GM12878 (cell line): ENCODE results near the gene NOS3. TPM values are rescaled to one million over a fixed set of nuclear protein-coding genes. Genes with fewer than 3 reads are reported as not detected.

ENCODE experiments used
- ATAC-seq: fragments of 200-7000 bp; cut with Tn5 transposase; 3 replicates; pipeline ENCODE4 v1.9.1; 2020; ENCODE audit warnings: mild to moderate bottlenecking, moderate library complexity
- BruUV-seq: library from RNA; stranded (reverse); fragments of 400-500 nt; replicated peaks from 2 replicates; lab custom pipeline; 2021; lab: Mats Ljungman, UMichigan
- CTCF ChIA-PET: fragments of 300-600 bp; sonication (Branson Sonifier 250); formaldehyde crosslinking; extraction: SDS; loops from one replicate; lab custom pipeline; 2021; ENCODE audit warnings: inconsistent platforms; lab: Yijun Ruan, JAX
- POLR2A ChIA-PET: fragments of 350-600 bp; formaldehyde crosslinking; extraction: SDS; loops from one replicate; lab custom pipeline; 2021; ENCODE audit warnings: inconsistent platforms; lab: Charles Lee
- RAD21 ChIA-PET: fragments of 300-600 bp; sonication (Branson Sonifier 250); formaldehyde crosslinking; loops from one replicate; lab custom pipeline; 2023; ENCODE audit warnings: antibody characterized with exemption; ENCODE audit not compliant: unreplicated experiment; lab: Charles Lee
- SMC1A ChIA-PET: fragments of 300-600 bp; sonication (Branson Sonifier 250); formaldehyde crosslinking; loops from one replicate; lab custom pipeline; 2023; ENCODE audit not compliant: unreplicated experiment, uncharacterized antibody; lab: Charles Lee
- DNase-seq: peaks from one replicate; pipeline ENCODE4 v3.0.0-alpha.2; 2011; ENCODE audit warnings: low read depth, low spot score
- FAIRE-seq: peaks from 3 replicates; lab custom pipeline; 2011; peaks lifted over from hg19 to GRCh38; lab: Jason Lieb, UNC
- H2AFZ ChIP-seq: 2 replicates; pipeline ENCODE4 v1.6.0; 2011; ENCODE audit warnings: low read depth, low read length, control low read depth; ENCODE audit not compliant: control insufficient read depth
- H3K27ac ChIP-seq: 2 replicates; pipeline ENCODE4 v1.5.1; 2011; ENCODE audit warnings: control low read depth; ENCODE audit not compliant: control insufficient read depth, insufficient read depth
- H3K27me3 ChIP-seq, 2 experiments: replicated peaks in 1 of 2; 2 replicates each; pipeline versions ENCODE4 v1.6.0 to v1.6.1; 2011; ENCODE audit warnings: low read length in 1 of 2; ENCODE audit not compliant: control insufficient read depth in 2 of 2, insufficient read depth in 2 of 2
- H3K36me3 ChIP-seq, 2 experiments: 2 replicates each; pipeline ENCODE4 v1.5.1; 2011; ENCODE audit warnings: low read length in 1 of 2; ENCODE audit not compliant: control insufficient read depth in 2 of 2, insufficient read depth in 2 of 2
- H3K4me1 ChIP-seq: 2 replicates; pipeline ENCODE4 v1.6.1; 2011; ENCODE audit warnings: mild to moderate bottlenecking, low read length, moderate library complexity, mixed read lengths; ENCODE audit not compliant: control insufficient read depth, insufficient read depth
- H3K4me2 ChIP-seq: 2 replicates; pipeline ENCODE4 v1.6.0; 2011; ENCODE audit warnings: control low read depth; ENCODE audit not compliant: control insufficient read depth, insufficient read depth
- H3K4me3 ChIP-seq: fragments of 200-600 bp; sonication (generic); 2 replicates; pipeline ENCODE4 v1.5.1; 2016
- H3K79me2 ChIP-seq: 2 replicates; pipeline ENCODE4 v1.6.0; 2011; ENCODE audit warnings: low read length; ENCODE audit not compliant: control insufficient read depth, insufficient read depth
- H3K9ac ChIP-seq: 2 replicates; pipeline ENCODE4 v1.8.0; 2011; ENCODE audit warnings: low read length, control low read depth, mixed read lengths; ENCODE audit not compliant: control insufficient read depth, insufficient read depth
- H3K9me3 ChIP-seq: replicated peaks from 3 replicates; pipeline ENCODE4 v1.5.1; 2011; ENCODE audit warnings: mild to moderate bottlenecking, low read length; ENCODE audit not compliant: control insufficient read depth, insufficient read depth
- H4K20me1 ChIP-seq: 2 replicates; pipeline ENCODE4 v1.6.0; 2011; ENCODE audit not compliant: control insufficient read depth, insufficient read depth
- BCLAF1 ChIP-seq: fragments of 450-650 bp; IDR thresholded peaks from 2 replicates; pipeline ENCODE4 v1.6.1; 2017; ENCODE audit warnings: antibody characterized with exemption, mild to moderate bottlenecking, moderate library complexity
- CHD1 ChIP-seq: IDR thresholded peaks from 2 replicates; pipeline ENCODE4 v1.6.1; 2012; ENCODE audit warnings: low read depth, low read length, improper control_type of control experiment
- CHD4 ChIP-seq: fragments of 200-600 bp; sonication (generic); IDR thresholded peaks from 2 replicates; pipeline ENCODE4 v1.6.1; 2016; ENCODE audit warnings: mild to moderate bottlenecking
- HCFC1 ChIP-seq: fragments of 150-350 bp; IDR thresholded peaks from 2 replicates; pipeline ENCODE4 v1.6.1; 2014; ENCODE audit warnings: low read length
- KAT2A ChIP-seq: conservative IDR thresholded peaks from 2 replicates; pipeline ENCODE4 v1.6.1; 2011; ENCODE audit warnings: low read depth, low read length; ENCODE audit not compliant: control insufficient read depth
- MAX ChIP-seq: IDR thresholded peaks from 2 replicates; pipeline ENCODE4 v1.6.1; 2012; ENCODE audit warnings: low read depth, low read length, improper control_type of control experiment
- NFYB ChIP-seq: IDR thresholded peaks from 2 replicates; pipeline ENCODE4 v1.6.1; 2011; ENCODE audit warnings: low read depth, mild to moderate bottlenecking, low read length, improper control_type of control experiment, moderate library complexity; ENCODE audit not compliant: insufficient read depth
- NR2C2 ChIP-seq: IDR thresholded peaks from 2 replicates; pipeline ENCODE4 v1.6.1; 2011; ENCODE audit warnings: borderline replicate concordance, low read depth; ENCODE audit not compliant: control insufficient read depth, insufficient read length
- SIN3A ChIP-seq: IDR thresholded peaks from 2 replicates; pipeline ENCODE4 v1.6.1; 2012; ENCODE audit warnings: low read depth, low read length, improper control_type of control experiment
- SUZ12 ChIP-seq: fragments of 200-600 bp; sonication (generic); IDR thresholded peaks from one replicate; pipeline ENCODE4 v1.6.1; 2018; ENCODE audit warnings: antibody characterized with exemption, mild to moderate bottlenecking; ENCODE audit not compliant: unreplicated experiment
- TCF12 ChIP-seq: IDR thresholded peaks from 2 replicates; pipeline ENCODE4 v1.6.1; 2011; ENCODE audit warnings: low read depth, mild to moderate bottlenecking, low read length
- ZNF274 ChIP-seq: IDR thresholded peaks from one replicate; pipeline ENCODE4 v1.8.0; 2011; ENCODE audit not compliant: insufficient read length, insufficient read depth
- ZNF384 ChIP-seq: IDR thresholded peaks from 2 replicates; pipeline ENCODE4 v1.6.1; 2012; ENCODE audit warnings: low read depth, mild to moderate bottlenecking, low read length, improper control_type of control experiment, borderline replicate concordance
- WGBS: methylation state at CpG from one replicate; pipeline ENCODE4 v1.1.6; 2016; ENCODE audit warnings: low lambda C conversion rate; ENCODE audit not compliant: insufficient replicate concordance, insufficient coverage; ENCODE audit errors: missing lambda C conversion rate; 5-methylcytosine and 5-hydroxymethylcytosine counted together
- in situ Hi-C: fragments of 300-500 bp; cut with MboI; formaldehyde crosslinking; loops from 9 replicates; pipeline ENCODE4 v1.14.3; 2018; ENCODE audit warnings: mixed read lengths
- intact Hi-C: fragments of 100-400 bp; cut with micrococcal nuclease; formaldehyde crosslinking; loops from one replicate; pipeline ENCODE4 v1.14.2; 2022; ENCODE audit not compliant: unreplicated experiment
- polyA plus RNA-seq, 11 experiments: library from polyadenylated mRNA; depleted of rRNA in 4 of 11; unstranded in 6 of 11; stranded (reverse) in 5 of 11; fragments of >200 nt; fragmentation: Nextera tagmentation in 4 of 11; fragmentation: Illumina TruSeq in 1 of 11; extraction: Ambion mirVana in 4 of 11; extraction: Trizol in 1 of 11; gene quantifications; 1 replicate in 1 of 11; 2 replicates in 10 of 11; pipeline versions ENCODE4 v1.2.1 to v1.2.3, GENCODE V29; 2011 to 2016; ENCODE audit warnings: inconsistent platforms in 2 of 11, missing spikeins in 2 of 11, low read depth in 1 of 11
- total RNA-seq, 4 experiments: library from RNA; depleted of rRNA in 3 of 4; stranded (reverse); fragments of >200 nt in 3 of 4; fragmentation: Illumina TruSeq in 1 of 4; extraction: Trizol in 1 of 4; gene quantifications; 2 replicates each; pipeline versions ENCODE4 v1.2.1 to v1.2.3, GENCODE V29; 2013 to 2021
- TF ChIP-seq, protein P1 (sequence below): fragments of 450-650 bp; formaldehyde crosslinking; IDR thresholded peaks from 2 replicates; pipeline ENCODE4 v1.4.0; 2022; ENCODE audit warnings: mild to moderate bottlenecking, moderate library complexity
- TF ChIP-seq, protein P2 (sequence below), 3 experiments: IDR thresholded peaks in 2 of 3; conservative IDR thresholded peaks in 1 of 3; 2 replicates each; pipeline ENCODE4 v1.5.1; 2011; ENCODE audit warnings: low read depth in 3 of 3, low read length in 3 of 3, mild to moderate bottlenecking in 3 of 3, control low read depth in 2 of 3, moderate library complexity in 2 of 3, inconsistent platforms in 1 of 3, mixed read lengths in 1 of 3; ENCODE audit not compliant: control insufficient read depth in 2 of 3, insufficient read depth in 1 of 3; ENCODE audit errors: extremely low read depth in 1 of 3

The NOS3 gene
- total and polyA plus RNA-seq, 10 of the 15 experiments (the other 5 are each of a cell fraction or from before 2014, with no cell fraction given), result 0.06 to 0.92 (median 0.30) TPM; not detected in 3

DNA sequence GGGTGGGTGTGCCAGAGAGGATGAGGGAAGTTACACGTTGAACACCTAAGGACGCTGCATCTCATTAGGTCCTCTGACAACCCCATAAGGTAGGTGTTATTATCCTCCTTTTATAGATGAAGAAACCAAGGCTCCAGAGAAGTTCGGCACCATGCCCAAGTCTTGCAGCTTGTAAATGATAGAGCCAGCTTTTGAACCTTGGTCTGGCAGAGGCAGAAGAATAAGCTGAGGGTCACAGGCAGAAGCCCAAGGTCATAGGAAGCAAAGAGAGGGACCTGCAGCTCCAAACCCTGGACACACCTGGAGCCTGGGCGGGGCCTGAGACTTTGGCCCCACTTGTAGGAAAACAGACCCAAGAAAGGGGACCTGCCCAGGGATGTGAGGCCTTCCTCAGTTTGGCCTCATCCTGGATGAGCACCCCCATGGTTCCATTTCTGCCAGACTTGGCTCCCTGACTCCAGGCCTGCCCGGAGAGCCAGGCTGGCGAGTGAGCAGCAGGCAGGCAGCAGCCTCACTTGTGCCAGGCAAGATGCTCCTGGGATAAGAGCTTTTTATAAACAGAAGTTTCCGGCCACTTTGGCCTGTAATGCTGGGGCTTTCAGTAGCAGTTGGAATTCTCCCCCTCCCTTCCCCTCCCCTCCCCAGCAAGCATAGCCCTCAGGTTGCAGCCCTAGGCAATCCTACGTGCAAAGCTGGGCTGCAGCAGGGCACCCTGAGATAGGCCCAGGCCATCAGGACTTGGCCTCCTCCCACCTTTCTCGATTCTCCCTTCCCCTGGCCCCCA is 15.1 kb upstream of the NOS3 start:
- no peaks in the 10 kb centered on the region for H4K20me1 ChIP-seq
- ChIA-PET RAD21 (no interaction called here), CTCF (interaction anchor here (1.1 to 2.0 kb wide), 2 partner anchors 9 to 137 kb away, joined by 3 to 11 read pairs; no protein-coding TSS in a partner anchor), POLR2A (no interaction called here), SMC1A (no interaction called here)
- in situ Hi-C loops (no loop called here), intact Hi-C loops (no loop called here)
- 85% methylated on average over 9 of the region's 9 CpGs for WGBS
- no peaks in the 10 kb centered on the region for H3K36me3 ChIP-seq
- FAIRE-seq (no peak), DNase-seq (no peak), ATAC-seq (no peak)
- peaks cover 7% of the 10 kb centered on the region in 2 experiments for H3K27me3 ChIP-seq
- H3K4me3 ChIP-seq, result peak overlapping the region; percentile 64
- H2AFZ ChIP-seq, result no peak overlapping the region
- H3K9me3 ChIP-seq, result no peaks in the 10 kb centered on the region
- H3K79me2 ChIP-seq, result no peaks in the 10 kb centered on the region
- peaks cover 3% of the 10 kb centered on the region for H3K4me1 ChIP-seq
- no TSS peak for BruUV-seq
- no peak overlapping the region for H3K27ac ChIP-seq
- H3K4me2 ChIP-seq, result peak overlapping the region; percentile 95; the same call in 1 of the 2 replicates
- H3K9ac ChIP-seq, result no peak overlapping the region
- TF ChIP-seq SUZ12, result no peak
- TF ChIP-seq, protein P1, sequence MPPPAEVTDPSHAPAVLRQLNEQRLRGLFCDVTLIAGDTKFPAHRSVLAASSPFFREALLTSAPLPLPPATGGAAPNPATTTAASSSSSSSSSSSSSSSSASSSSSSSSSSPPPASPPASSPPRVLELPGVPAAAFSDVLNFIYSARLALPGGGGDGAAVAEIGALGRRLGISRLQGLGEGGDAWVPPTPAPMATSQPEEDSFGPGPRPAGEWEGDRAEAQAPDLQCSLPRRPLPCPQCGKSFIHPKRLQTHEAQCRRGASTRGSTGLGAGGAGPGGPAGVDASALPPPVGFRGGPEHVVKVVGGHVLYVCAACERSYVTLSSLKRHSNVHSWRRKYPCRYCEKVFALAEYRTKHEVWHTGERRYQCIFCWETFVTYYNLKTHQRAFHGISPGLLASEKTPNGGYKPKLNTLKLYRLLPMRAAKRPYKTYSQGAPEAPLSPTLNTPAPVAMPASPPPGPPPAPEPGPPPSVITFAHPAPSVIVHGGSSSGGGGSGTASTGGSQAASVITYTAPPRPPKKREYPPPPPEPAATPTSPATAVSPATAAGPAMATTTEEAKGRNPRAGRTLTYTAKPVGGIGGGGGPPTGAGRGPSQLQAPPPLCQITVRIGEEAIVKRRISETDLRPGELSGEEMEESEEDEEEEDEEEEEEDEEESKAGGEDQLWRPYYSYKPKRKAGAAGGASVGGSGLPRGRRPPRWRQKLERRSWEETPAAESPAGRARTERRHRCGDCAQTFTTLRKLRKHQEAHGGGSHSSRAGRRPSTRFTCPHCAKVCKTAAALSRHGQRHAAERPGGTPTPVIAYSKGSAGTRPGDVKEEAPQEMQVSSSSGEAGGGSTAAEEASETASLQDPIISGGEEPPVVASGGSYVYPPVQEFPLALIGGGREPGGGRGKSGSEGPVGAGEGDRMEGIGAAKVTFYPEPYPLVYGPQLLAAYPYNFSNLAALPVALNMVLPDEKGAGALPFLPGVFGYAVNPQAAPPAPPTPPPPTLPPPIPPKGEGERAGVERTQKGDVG, result no peak
- no peak for TF ChIP-seq HCFC1
- TF ChIP-seq, protein P2, sequence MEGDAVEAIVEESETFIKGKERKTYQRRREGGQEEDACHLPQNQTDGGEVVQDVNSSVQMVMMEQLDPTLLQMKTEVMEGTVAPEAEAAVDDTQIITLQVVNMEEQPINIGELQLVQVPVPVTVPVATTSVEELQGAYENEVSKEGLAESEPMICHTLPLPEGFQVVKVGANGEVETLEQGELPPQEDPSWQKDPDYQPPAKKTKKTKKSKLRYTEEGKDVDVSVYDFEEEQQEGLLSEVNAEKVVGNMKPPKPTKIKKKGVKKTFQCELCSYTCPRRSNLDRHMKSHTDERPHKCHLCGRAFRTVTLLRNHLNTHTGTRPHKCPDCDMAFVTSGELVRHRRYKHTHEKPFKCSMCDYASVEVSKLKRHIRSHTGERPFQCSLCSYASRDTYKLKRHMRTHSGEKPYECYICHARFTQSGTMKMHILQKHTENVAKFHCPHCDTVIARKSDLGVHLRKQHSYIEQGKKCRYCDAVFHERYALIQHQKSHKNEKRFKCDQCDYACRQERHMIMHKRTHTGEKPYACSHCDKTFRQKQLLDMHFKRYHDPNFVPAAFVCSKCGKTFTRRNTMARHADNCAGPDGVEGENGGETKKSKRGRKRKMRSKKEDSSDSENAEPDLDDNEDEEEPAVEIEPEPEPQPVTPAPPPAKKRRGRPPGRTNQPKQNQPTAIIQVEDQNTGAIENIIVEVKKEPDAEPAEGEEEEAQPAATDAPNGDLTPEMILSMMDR (IDR thresholded peaks at IDR 0.05 in 2 of 3, conservative IDR thresholded peaks at IDR 0.05 in 1 of 3; ENCODE audit: control insufficient read depth in 2 of 3, extremely low read depth in 1 of 3, insufficient read depth in 1 of 3, low read depth in 3 of 3, low read length in 3 of 3), result no peak
- no peak for TF ChIP-seq ZNF384
- TF ChIP-seq KAT2A, result no peak
- no peak for TF ChIP-seq TCF12
- TF ChIP-seq CHD1, result no peak
- TF ChIP-seq NR2C2, result no peak
- TF ChIP-seq SIN3A, result no peak
- TF ChIP-seq BCLAF1, result no peak
- no peak for TF ChIP-seq CHD4
- TF ChIP-seq ZNF274, result no peak
- no peak for TF ChIP-seq MAX
- TF ChIP-seq NFYB, result no peak
